Hepatocyte (in vitro differentiated cells): ENCODE results near the gene S100A16. TPM values are rescaled to one million over a fixed set of nuclear protein-coding genes. Genes with fewer than 3 reads are reported as not detected.

Experiments used
- DNase-seq: peaks from one replicate; pipeline ENCODE4 v3.0.0-alpha.2; 2016; ENCODE audit warnings: low spot score
- H2AFZ ChIP-seq: fragments of 200-600 bp; sonication (generic); 2 replicates; pipeline ENCODE4 v1.6.0; 2016; ENCODE audit warnings: antibody characterized with exemption, mild to moderate bottlenecking
- H3K27ac ChIP-seq: fragments of 200-600 bp; sonication (generic); 2 replicates; pipeline ENCODE4 v1.5.1; 2016; ENCODE audit warnings: mild to moderate bottlenecking
- H3K27me3 ChIP-seq: fragments of 200-600 bp; sonication (generic); 2 replicates; pipeline ENCODE4 v1.6.1; 2016
- H3K36me3 ChIP-seq: fragments of 200-600 bp; sonication (generic); replicated peaks from 2 replicates; pipeline ENCODE4 v1.5.1; 2016; ENCODE audit warnings: low read depth; ENCODE audit not compliant: insufficient read depth
- H3K4me1 ChIP-seq: fragments of 200-600 bp; sonication (generic); 2 replicates; pipeline ENCODE4 v1.5.1; 2016; ENCODE audit warnings: mild to moderate bottlenecking, moderate library complexity; ENCODE audit not compliant: insufficient read depth
- H3K4me2 ChIP-seq: fragments of 200-600 bp; sonication (generic); 2 replicates; pipeline ENCODE4 v1.6.0; 2016
- H3K4me3 ChIP-seq: fragments of 200-600 bp; sonication (generic); 2 replicates; pipeline ENCODE4 v1.5.1; 2016; ENCODE audit warnings: mild to moderate bottlenecking
- H3K79me2 ChIP-seq: fragments of 200-600 bp; sonication (generic); 2 replicates; pipeline ENCODE4 v1.6.0; 2017; ENCODE audit warnings: mild to moderate bottlenecking
- H3K9me2 ChIP-seq: fragments of 200-600 bp; sonication (generic); replicated peaks from 2 replicates; pipeline ENCODE4 v1.6.0; 2017; ENCODE audit warnings: mild to moderate bottlenecking; ENCODE audit not compliant: insufficient read depth
- H3K9me3 ChIP-seq: fragments of 200-600 bp; sonication (generic); 2 replicates; pipeline ENCODE4 v1.5.1; 2016; ENCODE audit warnings: low read depth, mild to moderate bottlenecking
- H4K20me1 ChIP-seq: fragments of 200-600 bp; sonication (generic); 2 replicates; pipeline ENCODE4 v1.6.0; 2016; ENCODE audit warnings: mild to moderate bottlenecking; ENCODE audit not compliant: insufficient read depth, poor library complexity, severe bottlenecking
- EZH2 ChIP-seq: fragments of 200-600 bp; sonication (generic); IDR thresholded peaks from 2 replicates; pipeline ENCODE4 v1.6.1; 2016; ENCODE audit warnings: antibody characterized with exemption, mild to moderate bottlenecking, borderline replicate concordance
- EZH2phosphoT487 ChIP-seq: fragments of 200-600 bp; sonication (generic); IDR thresholded peaks from one replicate; pipeline ENCODE4 v1.6.1; 2018; ENCODE audit warnings: antibody characterized with exemption, mild to moderate bottlenecking, low read depth, moderate library complexity; ENCODE audit not compliant: unreplicated experiment, severe bottlenecking
- WGBS: methylation state at CpG from one replicate; pipeline ENCODE4 v1.1.6; 2016; ENCODE audit warnings: low lambda C conversion rate; ENCODE audit errors: missing lambda C conversion rate; 5-methylcytosine and 5-hydroxymethylcytosine counted together
- polyA plus RNA-seq: library from polyadenylated mRNA; unstranded; fragments of >200 nt; fragmentation: Nextera tagmentation; extraction: Ambion mirVana; gene quantifications from 2 replicates; pipeline ENCODE4 v1.2.1, GENCODE V29; 2016
- total RNA-seq: library from RNA; depleted of rRNA; stranded (reverse); fragments of >200 nt; gene quantifications from 2 replicates; pipeline ENCODE4 v1.2.3, GENCODE V29; 2014
- TF ChIP-seq, protein P1 (sequence below): fragments of 200-600 bp; sonication (generic); IDR thresholded peaks from 2 replicates; pipeline ENCODE4 v1.5.1; 2016; ENCODE audit warnings: antibody characterized with exemption, mild to moderate bottlenecking; ENCODE audit not compliant: poor library complexity

S100A16 gene
- total and polyA plus RNA-seq, 2 experiments from 2014 or later: 103 to 155 TPM

DNA sequence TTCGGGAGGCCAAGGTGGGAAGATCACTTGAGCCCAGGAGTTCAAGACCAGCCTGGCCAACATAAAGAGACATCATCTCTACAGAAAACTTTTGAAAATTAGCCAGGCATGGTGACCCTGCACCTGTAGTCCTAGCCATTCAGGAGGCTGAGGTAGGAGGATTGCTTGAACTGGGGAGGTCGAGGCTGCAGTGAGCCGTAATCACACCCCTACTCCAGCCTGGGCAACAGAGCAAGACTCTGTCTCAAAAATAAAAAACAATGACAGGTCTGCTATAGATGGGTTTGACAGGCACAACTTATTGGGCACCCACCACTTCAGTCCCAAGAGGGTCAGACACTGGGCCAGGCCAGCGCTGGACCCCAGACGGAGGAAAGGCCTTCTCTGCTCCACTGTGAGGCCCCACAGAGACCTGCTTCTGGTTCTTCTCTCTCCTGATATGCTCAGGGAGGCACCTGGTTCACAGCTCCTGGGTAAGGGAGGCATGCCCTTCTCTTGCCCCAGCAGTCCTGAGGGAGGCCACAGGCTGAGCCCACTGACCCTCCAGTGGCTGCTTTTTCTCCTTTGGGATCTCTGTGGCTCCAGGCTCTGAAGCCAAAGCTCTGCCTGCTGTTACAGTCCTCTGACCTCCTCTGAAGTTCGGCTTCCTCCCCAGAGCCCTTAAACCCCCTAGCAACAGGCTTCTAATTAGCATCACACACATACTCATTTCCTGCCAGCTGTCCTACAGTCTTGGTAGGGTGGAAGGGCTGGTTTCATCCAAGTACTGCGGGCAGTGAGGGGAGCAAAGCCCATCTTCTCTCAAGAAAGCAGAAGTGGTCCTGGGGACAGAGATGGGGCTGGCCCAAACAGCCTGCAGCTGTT, 14.4 kb downstream of the S100A16 start:
- 75% methylated on average over 7 of the region's 7 CpGs for WGBS
- H3K9me3 ChIP-seq: no peaks in the 10 kb centered on the region
- H3K9me2 ChIP-seq: no peaks in the 10 kb centered on the region
- TF ChIP-seq, protein P1, sequence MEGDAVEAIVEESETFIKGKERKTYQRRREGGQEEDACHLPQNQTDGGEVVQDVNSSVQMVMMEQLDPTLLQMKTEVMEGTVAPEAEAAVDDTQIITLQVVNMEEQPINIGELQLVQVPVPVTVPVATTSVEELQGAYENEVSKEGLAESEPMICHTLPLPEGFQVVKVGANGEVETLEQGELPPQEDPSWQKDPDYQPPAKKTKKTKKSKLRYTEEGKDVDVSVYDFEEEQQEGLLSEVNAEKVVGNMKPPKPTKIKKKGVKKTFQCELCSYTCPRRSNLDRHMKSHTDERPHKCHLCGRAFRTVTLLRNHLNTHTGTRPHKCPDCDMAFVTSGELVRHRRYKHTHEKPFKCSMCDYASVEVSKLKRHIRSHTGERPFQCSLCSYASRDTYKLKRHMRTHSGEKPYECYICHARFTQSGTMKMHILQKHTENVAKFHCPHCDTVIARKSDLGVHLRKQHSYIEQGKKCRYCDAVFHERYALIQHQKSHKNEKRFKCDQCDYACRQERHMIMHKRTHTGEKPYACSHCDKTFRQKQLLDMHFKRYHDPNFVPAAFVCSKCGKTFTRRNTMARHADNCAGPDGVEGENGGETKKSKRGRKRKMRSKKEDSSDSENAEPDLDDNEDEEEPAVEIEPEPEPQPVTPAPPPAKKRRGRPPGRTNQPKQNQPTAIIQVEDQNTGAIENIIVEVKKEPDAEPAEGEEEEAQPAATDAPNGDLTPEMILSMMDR: no peak
- TF ChIP-seq EZH2phosphoT487 (no peak), EZH2 (no peak)
- H3K27me3 ChIP-seq: no peaks in the 10 kb centered on the region
- no peak for DNase-seq
- H3K4me2 ChIP-seq: no peak overlapping the region
- H3K79me2 ChIP-seq: no peaks in the 10 kb centered on the region
- no peak overlapping the region for H3K27ac ChIP-seq
- H2AFZ ChIP-seq: no peak overlapping the region
- no peaks in the 10 kb centered on the region for H4K20me1 ChIP-seq
- no peaks in the 10 kb centered on the region for H3K36me3 ChIP-seq
- H3K4me3 ChIP-seq: no peak overlapping the region
- H3K4me1 ChIP-seq: no peaks in the 10 kb centered on the region

DNA sequence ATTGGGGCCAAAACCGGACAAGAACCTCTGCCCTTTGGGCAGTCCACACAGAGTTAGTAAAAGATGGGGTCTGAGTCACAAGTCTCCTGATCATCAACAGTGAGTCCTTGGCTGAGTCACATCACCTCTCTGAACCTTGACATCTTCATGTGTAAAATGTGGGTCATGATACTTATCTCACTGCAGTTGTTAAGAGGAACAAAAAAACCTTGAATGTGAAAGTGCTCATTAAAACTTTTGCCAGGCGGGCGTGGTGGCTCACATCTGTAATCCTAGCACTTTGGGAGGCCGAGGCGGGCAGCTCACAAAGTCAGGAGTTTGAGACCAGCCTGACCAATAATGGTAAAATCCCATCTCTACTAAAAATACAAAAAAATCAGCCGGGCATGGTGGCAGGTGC, 15.7 kb downstream of the S100A16 start:
- H3K27ac ChIP-seq: no peak overlapping the region
- H4K20me1 ChIP-seq: no peaks in the 10 kb centered on the region
- no peaks in the 10 kb centered on the region for H3K9me3 ChIP-seq
- H3K4me2 ChIP-seq: no peak overlapping the region
- H3K27me3 ChIP-seq: no peaks in the 10 kb centered on the region
- no peaks in the 10 kb centered on the region for H3K79me2 ChIP-seq
- no peaks in the 10 kb centered on the region for H3K4me1 ChIP-seq
- no peak overlapping the region for H2AFZ ChIP-seq
- no peaks in the 10 kb centered on the region for H3K36me3 ChIP-seq
- 90% methylated on average over 6 of the region's 6 CpGs for WGBS
- no peaks in the 10 kb centered on the region for H3K9me2 ChIP-seq
- no peak overlapping the region for H3K4me3 ChIP-seq
- DNase-seq: no peak
- TF ChIP-seq EZH2phosphoT487 (no peak), EZH2 (no peak)
- TF ChIP-seq, protein P1: no peak

GRCh38 chr1:153592748-153593147, 20.2 kb downstream of the S100A16 start:
- Histone ChIP-seq H3K27ac (no peak overlapping the region), H4K20me1 (no peaks in the 10 kb centered on the region), H3K27me3 (no peaks in the 10 kb centered on the region), H3K4me3 (no peak overlapping the region), H2AFZ (no peak overlapping the region), H3K4me1 (no peaks in the 10 kb centered on the region), H3K9me3 (no peaks in the 10 kb centered on the region), H3K9me2 (no peaks in the 10 kb centered on the region), H3K36me3 (no peaks in the 10 kb centered on the region), H3K79me2 (no peaks in the 10 kb centered on the region), H3K4me2 (no peak overlapping the region)
- WGBS: 79% methylated on average over 4 of the region's 4 CpGs
- no peak for DNase-seq
- TF ChIP-seq EZH2phosphoT487 (no peak), EZH2 (no peak)
- TF ChIP-seq, protein P1: no peak
